ENCODE data around the gene PDZD2.

The PDZD2 gene

DNA sequence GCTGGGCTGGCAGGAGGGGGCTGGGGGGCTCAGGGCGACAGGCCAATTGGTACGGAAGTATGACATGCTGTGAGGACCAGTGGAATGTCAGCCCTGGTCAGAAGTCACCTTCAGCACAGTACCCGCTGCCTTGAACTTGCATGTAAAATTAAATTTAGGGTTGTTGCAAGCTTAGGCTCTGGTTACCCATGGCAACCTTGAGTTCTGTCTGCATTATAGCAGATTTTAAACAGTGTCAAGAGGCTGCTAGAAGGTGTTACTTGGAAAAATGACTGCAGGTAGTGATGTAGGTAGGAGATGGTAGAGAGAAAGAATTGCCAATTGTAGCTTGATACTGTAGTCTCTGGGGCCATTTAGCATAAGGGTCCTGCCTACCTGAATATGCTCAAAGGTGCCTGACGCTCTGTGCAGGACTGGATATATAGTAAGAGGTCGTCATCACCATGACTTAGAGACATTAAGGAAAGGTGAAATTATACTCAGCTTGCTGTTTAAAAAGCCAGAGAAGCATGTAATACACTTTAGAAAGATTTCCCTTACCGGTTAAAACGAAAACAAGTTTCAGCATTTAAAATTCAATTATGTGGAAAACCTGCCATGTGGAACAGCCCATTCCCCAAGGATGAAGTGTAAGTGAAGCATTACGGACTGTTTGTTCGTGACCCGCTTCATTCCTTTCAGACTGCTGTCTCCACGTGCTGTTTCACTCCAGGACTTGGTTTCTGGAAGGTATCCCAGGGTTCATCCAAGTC lies 169.0 kb downstream of the PDZD2 start:
- no peak overlapping the region for H3K4me3 ChIP-seq (replicated peaks; ENCODE audit: insufficient read depth, low read length)
- no peaks in the 10 kb centered on the region for H3K27me3 ChIP-seq (ENCODE audit: insufficient read depth, poor library complexity, severe bottlenecking)
- H3K27ac ChIP-seq (replicated peaks), result no peak overlapping the region
- DNase-seq (ENCODE audit: low read depth in 1 of 2, low spot score in 1 of 2), result no peak
- no peak for TF ChIP-seq POLR2AphosphoS5 (IDR thresholded peaks at IDR 0.05; ENCODE audit: low read depth)
- TF ChIP-seq GABPA (IDR thresholded peaks at IDR 0.05; ENCODE audit: low read depth), result no peak
- TF ChIP-seq, protein P1, sequence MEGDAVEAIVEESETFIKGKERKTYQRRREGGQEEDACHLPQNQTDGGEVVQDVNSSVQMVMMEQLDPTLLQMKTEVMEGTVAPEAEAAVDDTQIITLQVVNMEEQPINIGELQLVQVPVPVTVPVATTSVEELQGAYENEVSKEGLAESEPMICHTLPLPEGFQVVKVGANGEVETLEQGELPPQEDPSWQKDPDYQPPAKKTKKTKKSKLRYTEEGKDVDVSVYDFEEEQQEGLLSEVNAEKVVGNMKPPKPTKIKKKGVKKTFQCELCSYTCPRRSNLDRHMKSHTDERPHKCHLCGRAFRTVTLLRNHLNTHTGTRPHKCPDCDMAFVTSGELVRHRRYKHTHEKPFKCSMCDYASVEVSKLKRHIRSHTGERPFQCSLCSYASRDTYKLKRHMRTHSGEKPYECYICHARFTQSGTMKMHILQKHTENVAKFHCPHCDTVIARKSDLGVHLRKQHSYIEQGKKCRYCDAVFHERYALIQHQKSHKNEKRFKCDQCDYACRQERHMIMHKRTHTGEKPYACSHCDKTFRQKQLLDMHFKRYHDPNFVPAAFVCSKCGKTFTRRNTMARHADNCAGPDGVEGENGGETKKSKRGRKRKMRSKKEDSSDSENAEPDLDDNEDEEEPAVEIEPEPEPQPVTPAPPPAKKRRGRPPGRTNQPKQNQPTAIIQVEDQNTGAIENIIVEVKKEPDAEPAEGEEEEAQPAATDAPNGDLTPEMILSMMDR (IDR thresholded peaks at IDR 0.05; ENCODE audit: insufficient read depth, low read length), result no peak

DNA sequence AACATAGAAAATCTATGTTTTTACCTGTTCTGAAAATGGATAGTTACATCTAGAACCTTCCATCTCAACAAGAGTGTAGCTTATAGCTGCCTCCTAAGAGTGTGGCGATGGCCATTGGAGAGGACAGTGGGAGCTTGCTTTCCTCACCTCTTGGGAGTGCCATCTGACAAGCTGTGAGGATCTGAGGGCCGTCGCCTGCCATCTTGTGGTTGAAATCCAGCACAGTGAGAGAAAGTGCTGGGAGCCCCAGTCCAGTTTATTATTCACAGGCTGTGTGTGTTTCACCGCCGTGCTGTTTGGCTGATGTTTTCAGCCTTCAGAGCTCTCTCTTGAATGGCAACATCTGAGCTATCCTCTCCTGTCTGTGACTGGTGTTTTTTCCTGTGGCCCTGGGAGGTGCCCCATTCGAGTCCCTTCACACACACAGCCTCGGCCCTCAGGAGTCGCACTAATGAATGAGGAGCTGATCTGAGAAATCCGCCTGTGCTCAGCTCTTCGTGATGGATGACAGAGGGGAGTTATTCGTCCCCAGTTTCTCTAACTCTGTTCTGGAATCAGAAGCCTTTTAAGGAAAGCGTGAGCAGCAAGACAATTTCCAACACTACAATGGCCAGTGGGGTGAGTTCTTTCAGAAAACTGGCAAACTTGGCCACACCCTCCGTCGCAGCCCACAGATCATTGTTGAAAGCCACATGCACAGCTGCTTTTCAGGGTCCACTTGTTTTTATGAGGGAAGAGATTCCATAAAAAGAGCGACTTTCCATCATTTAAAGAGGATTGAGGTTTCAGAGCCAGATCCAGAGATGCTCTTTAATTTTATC lies 170.3 kb downstream of the PDZD2 start:
- TF ChIP-seq SPI1 (IDR thresholded peaks at IDR 0.05; ENCODE audit: borderline replicate concordance, low read depth), result no peak
- TF ChIP-seq, protein P1 (IDR thresholded peaks at IDR 0.05; ENCODE audit: insufficient read depth, low read length), result peak; percentile 41
- no peak overlapping the region for H3K27ac ChIP-seq (replicated peaks)
- no peaks in the 10 kb centered on the region for H3K27me3 ChIP-seq (ENCODE audit: insufficient read depth, poor library complexity, severe bottlenecking)
- DNase-seq (ENCODE audit: low read depth in 1 of 2, low spot score in 1 of 2), result peak in 1 of 2 experiments; percentile 48
- no peak overlapping the region for H3K4me3 ChIP-seq (replicated peaks; ENCODE audit: insufficient read depth, low read length)

DNA sequence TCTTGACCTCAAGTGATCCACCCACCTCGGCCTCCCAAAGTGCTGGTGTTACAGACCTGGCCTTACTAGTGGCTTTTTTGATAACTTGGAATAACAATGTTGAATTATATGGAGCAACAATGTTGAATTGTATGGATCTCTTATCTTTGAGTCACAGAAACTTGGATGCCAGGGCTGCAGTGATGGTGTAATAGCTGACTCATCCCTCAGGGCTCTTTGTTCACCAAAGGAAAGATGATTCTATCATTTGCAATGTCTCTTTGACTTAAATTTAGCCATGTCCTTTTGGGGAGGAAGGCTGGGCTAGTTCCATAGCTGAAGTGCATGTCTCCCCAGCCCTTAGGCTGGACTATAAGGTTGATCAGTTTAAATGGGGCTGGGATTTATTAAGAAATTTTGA lies 172.3 kb downstream of the PDZD2 start:
- Histone ChIP-seq H3K27ac (replicated peaks) (no peak overlapping the region), H3K4me3 (replicated peaks; ENCODE audit: insufficient read depth, low read length) (no peak overlapping the region), H3K27me3 (ENCODE audit: insufficient read depth, poor library complexity, severe bottlenecking) (no peaks in the 10 kb centered on the region)
- TF ChIP-seq, protein P1 (IDR thresholded peaks at IDR 0.05; ENCODE audit: insufficient read depth, low read length), result no peak
- TF ChIP-seq POLR2AphosphoS5 (IDR thresholded peaks at IDR 0.05; ENCODE audit: low read depth) (no peak), SPI1 (IDR thresholded peaks at IDR 0.05; ENCODE audit: borderline replicate concordance, low read depth) (no peak), GABPA (IDR thresholded peaks at IDR 0.05; ENCODE audit: low read depth) (no peak)
- no peak for DNase-seq (ENCODE audit: low read depth in 1 of 2, low spot score in 1 of 2)

DNA sequence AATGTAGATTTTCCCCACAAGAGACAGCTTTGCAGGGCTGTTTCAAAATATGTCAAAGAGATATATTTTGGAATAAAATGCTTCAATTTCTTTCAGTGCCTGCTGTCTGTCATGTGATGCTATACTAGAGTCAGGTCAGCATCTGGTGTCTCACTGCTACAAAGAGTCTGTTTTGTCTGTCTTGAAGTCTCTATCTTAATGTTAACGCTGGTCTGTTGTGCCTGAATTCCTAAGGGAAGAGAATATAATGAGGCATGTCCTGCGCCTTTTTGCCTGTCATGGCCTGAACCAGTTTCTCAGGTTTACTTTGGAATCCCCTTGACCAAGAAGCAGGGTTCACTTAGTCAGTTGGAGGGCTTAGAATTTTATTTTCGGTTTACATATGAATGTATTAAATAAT lies 176.4 kb downstream of the PDZD2 start:
- TF ChIP-seq, protein P2, sequence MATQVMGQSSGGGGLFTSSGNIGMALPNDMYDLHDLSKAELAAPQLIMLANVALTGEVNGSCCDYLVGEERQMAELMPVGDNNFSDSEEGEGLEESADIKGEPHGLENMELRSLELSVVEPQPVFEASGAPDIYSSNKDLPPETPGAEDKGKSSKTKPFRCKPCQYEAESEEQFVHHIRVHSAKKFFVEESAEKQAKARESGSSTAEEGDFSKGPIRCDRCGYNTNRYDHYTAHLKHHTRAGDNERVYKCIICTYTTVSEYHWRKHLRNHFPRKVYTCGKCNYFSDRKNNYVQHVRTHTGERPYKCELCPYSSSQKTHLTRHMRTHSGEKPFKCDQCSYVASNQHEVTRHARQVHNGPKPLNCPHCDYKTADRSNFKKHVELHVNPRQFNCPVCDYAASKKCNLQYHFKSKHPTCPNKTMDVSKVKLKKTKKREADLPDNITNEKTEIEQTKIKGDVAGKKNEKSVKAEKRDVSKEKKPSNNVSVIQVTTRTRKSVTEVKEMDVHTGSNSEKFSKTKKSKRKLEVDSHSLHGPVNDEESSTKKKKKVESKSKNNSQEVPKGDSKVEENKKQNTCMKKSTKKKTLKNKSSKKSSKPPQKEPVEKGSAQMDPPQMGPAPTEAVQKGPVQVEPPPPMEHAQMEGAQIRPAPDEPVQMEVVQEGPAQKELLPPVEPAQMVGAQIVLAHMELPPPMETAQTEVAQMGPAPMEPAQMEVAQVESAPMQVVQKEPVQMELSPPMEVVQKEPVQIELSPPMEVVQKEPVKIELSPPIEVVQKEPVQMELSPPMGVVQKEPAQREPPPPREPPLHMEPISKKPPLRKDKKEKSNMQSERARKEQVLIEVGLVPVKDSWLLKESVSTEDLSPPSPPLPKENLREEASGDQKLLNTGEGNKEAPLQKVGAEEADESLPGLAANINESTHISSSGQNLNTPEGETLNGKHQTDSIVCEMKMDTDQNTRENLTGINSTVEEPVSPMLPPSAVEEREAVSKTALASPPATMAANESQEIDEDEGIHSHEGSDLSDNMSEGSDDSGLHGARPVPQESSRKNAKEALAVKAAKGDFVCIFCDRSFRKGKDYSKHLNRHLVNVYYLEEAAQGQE (IDR thresholded peaks at IDR 0.05; ENCODE audit: insufficient replicate concordance, low read depth), result no peak
- TF ChIP-seq GABPA (IDR thresholded peaks at IDR 0.05; ENCODE audit: low read depth), result no peak
- no peak for TF ChIP-seq SPI1 (IDR thresholded peaks at IDR 0.05; ENCODE audit: borderline replicate concordance, low read depth)
- TF ChIP-seq, protein P1 (IDR thresholded peaks at IDR 0.05; ENCODE audit: insufficient read depth, low read length), result no peak
- TF ChIP-seq POLR2AphosphoS5 (IDR thresholded peaks at IDR 0.05; ENCODE audit: low read depth), result no peak
- DNase-seq (ENCODE audit: low read depth in 1 of 2, low spot score in 1 of 2), result no peak
- Histone ChIP-seq H3K4me3 (replicated peaks; ENCODE audit: insufficient read depth, low read length) (no peak overlapping the region), H3K27me3 (ENCODE audit: insufficient read depth, poor library complexity, severe bottlenecking) (no peaks in the 10 kb centered on the region), H3K27ac (replicated peaks) (no peak overlapping the region)

Measured in HL-60 (cell line).